Measurements from ENCODE around the gene PRPF38B.

PRPF38B gene

GRCh38 chr1:108717774-108718316 lies 25.7 kb downstream of the PRPF38B start:
- H3K27me3 Mint-ChIP-seq = peaks cover 3% of the 10 kb centered on the region
- H3K27ac Mint-ChIP-seq = no peak overlapping the region
- intact Hi-C loops (cut with micrococcal nuclease) = no loop called here
- H3K9me3 Mint-ChIP-seq = no peaks in the 10 kb centered on the region
- no peak overlapping the region for H3K4me3 Mint-ChIP-seq
- H3K36me3 Mint-ChIP-seq (ENCODE audit: low read depth) = no peaks in the 10 kb centered on the region
- H3K4me1 Mint-ChIP-seq (ENCODE audit: low read depth) = peaks cover 4% of the 10 kb centered on the region

GRCh38 chr1:108718927-108719655 lies 27.0 kb downstream of the PRPF38B start:
- H3K9me3 Mint-ChIP-seq = no peaks in the 10 kb centered on the region
- intact Hi-C loops (cut with micrococcal nuclease) = no loop called here

GRCh38 chr1:108719656-108720435 lies 27.7 kb downstream of the PRPF38B start:
- Mint-ChIP-seq H3K4me3 (no peak overlapping the region), H3K4me1 (ENCODE audit: low read depth) (peaks cover 4% of the 10 kb centered on the region), H3K27ac (no peak overlapping the region), H3K27me3 (peaks cover 3% of the 10 kb centered on the region), H3K9me3 (no peaks in the 10 kb centered on the region), H3K36me3 (ENCODE audit: low read depth) (no peaks in the 10 kb centered on the region)
- intact Hi-C loops (cut with micrococcal nuclease) = no loop called here

More at GRCh38 chr1:108718927-108719655, 27.0 kb downstream of the PRPF38B start:
- Mint-ChIP-seq H3K4me3 (no peak overlapping the region), H3K36me3 (ENCODE audit: low read depth) (no peaks in the 10 kb centered on the region), H3K27me3 (peaks cover 3% of the 10 kb centered on the region), H3K4me1 (ENCODE audit: low read depth) (peaks cover 4% of the 10 kb centered on the region), H3K27ac (no peak overlapping the region)

- Mint-ChIP-seq H3K36me3 (ENCODE audit: low read depth) (no peaks in the 10 kb centered on the region), H3K27me3 (peaks cover 3% of the 10 kb centered on the region), H3K4me1 (ENCODE audit: low read depth) (peaks cover 4% of the 10 kb centered on the region), H3K27ac (no peak overlapping the region), H3K4me3 (no peak overlapping the region), H3K9me3 (no peaks in the 10 kb centered on the region)
- intact Hi-C loops (cut with micrococcal nuclease) = no loop called here
Measured at GRCh38 chr1:108722292-108722691, 30.2 kb downstream of the PRPF38B start.

GRCh38 chr1:108725906-108726305 lies 33.8 kb downstream of the PRPF38B start:
- H3K4me3 Mint-ChIP-seq = no peak overlapping the region

GRCh38 chr1:108728327-108728923 lies 36.3 kb downstream of the PRPF38B start:
- Mint-ChIP-seq H3K36me3 (ENCODE audit: low read depth) (no peaks in the 10 kb centered on the region), H3K9me3 (no peaks in the 10 kb centered on the region), H3K4me1 (ENCODE audit: low read depth) (no peaks in the 10 kb centered on the region), H3K27ac (no peak overlapping the region), H3K27me3 (peaks cover 7% of the 10 kb centered on the region), H3K4me3 (no peak overlapping the region)
- intact Hi-C loops (cut with micrococcal nuclease) = no loop called here

More at GRCh38 chr1:108725906-108726305, 33.8 kb downstream of the PRPF38B start:
- H3K4me1 Mint-ChIP-seq (ENCODE audit: low read depth) = peaks cover 4% of the 10 kb centered on the region
- H3K27me3 Mint-ChIP-seq = peaks cover 6% of the 10 kb centered on the region
- H3K9me3 Mint-ChIP-seq = no peaks in the 10 kb centered on the region
- H3K36me3 Mint-ChIP-seq (ENCODE audit: low read depth) = no peaks in the 10 kb centered on the region
- H3K27ac Mint-ChIP-seq = no peak overlapping the region
- intact Hi-C loops (cut with micrococcal nuclease) = no loop called here

GRCh38 chr1:108729481-108729880 lies 37.4 kb downstream of the PRPF38B start:
- no peaks in the 10 kb centered on the region for H3K4me1 Mint-ChIP-seq (ENCODE audit: low read depth)
- H3K27me3 Mint-ChIP-seq = peaks cover 7% of the 10 kb centered on the region
- no peaks in the 10 kb centered on the region for H3K9me3 Mint-ChIP-seq
- intact Hi-C loops (cut with micrococcal nuclease) = no loop called here
- no peaks in the 10 kb centered on the region for H3K36me3 Mint-ChIP-seq (ENCODE audit: low read depth)
- H3K27ac Mint-ChIP-seq = no peak overlapping the region
- H3K4me3 Mint-ChIP-seq = no peak overlapping the region

- intact Hi-C loops (cut with micrococcal nuclease) = no loop called here
- Mint-ChIP-seq H3K27me3 (peaks cover 15% of the 10 kb centered on the region), H3K27ac (no peak overlapping the region), H3K9me3 (no peaks in the 10 kb centered on the region), H3K36me3 (ENCODE audit: low read depth) (no peaks in the 10 kb centered on the region), H3K4me3 (no peak overlapping the region), H3K4me1 (ENCODE audit: low read depth) (no peaks in the 10 kb centered on the region)
Measured at GRCh38 chr1:108732398-108732797, 40.3 kb downstream of the PRPF38B start.

GRCh38 chr1:108734171-108734865 lies 42.2 kb downstream of the PRPF38B start:
- no peak overlapping the region for H3K4me3 Mint-ChIP-seq
- intact Hi-C loops (cut with micrococcal nuclease) = no loop called here

GRCh38 chr1:108742253-108742652 lies 50.1 kb downstream of the PRPF38B start:
- Mint-ChIP-seq H3K36me3 (ENCODE audit: low read depth) (peaks cover 11% of the 10 kb centered on the region), H3K27me3 (peaks cover 4% of the 10 kb centered on the region), H3K4me3 (no peak overlapping the region), H3K4me1 (ENCODE audit: low read depth) (peaks cover 9% of the 10 kb centered on the region), H3K27ac (no peak overlapping the region), H3K9me3 (no peaks in the 10 kb centered on the region)
- intact Hi-C loops (cut with micrococcal nuclease) = no loop called here

More at GRCh38 chr1:108734171-108734865, 42.2 kb downstream of the PRPF38B start:
- Mint-ChIP-seq H3K9me3 (no peaks in the 10 kb centered on the region), H3K27me3 (peaks cover 16% of the 10 kb centered on the region), H3K4me1 (ENCODE audit: low read depth) (no peaks in the 10 kb centered on the region), H3K36me3 (ENCODE audit: low read depth) (no peaks in the 10 kb centered on the region), H3K27ac (no peak overlapping the region)

- Mint-ChIP-seq H3K4me1 (ENCODE audit: low read depth) (peaks cover 36% of the 10 kb centered on the region), H3K27ac (peak overlapping the region; percentile 100), H3K9me3 (no peaks in the 10 kb centered on the region), H3K36me3 (ENCODE audit: low read depth) (peaks cover 39% of the 10 kb centered on the region), H3K4me3 (no peak overlapping the region), H3K27me3 (peaks cover 2% of the 10 kb centered on the region)
- intact Hi-C loops (cut with micrococcal nuclease) = loop anchor here (2.0 kb wide), 2 partner anchors 53 to 189 kb away; partner anchors contain the start of gene PRPF38B
Measured at GRCh38 chr1:108745980-108746381, 53.9 kb downstream of the PRPF38B start.

GRCh38 chr1:108746382-108747170 lies 54.5 kb downstream of the PRPF38B start, which contains the start of gene STXBP3:
Gene STXBP3 (plus strand): TSS chr1:108746674. CDS start chr1:108746738, 64 bp downstream.
- intact Hi-C loops (cut with micrococcal nuclease) = loop anchor here (2.0 kb wide), 2 partner anchors 54 to 190 kb away; partner anchors contain the start of gene PRPF38B
- peaks cover 2% of the 10 kb centered on the region for H3K27me3 Mint-ChIP-seq
- H3K27ac Mint-ChIP-seq = peak within 1 kb of the TSS; percentile 100
- peaks cover 38% of the 10 kb centered on the region for H3K4me1 Mint-ChIP-seq (ENCODE audit: low read depth)
- peaks cover 41% of the 10 kb centered on the region for H3K36me3 Mint-ChIP-seq (ENCODE audit: low read depth)
- H3K4me3 Mint-ChIP-seq = peak within 1 kb of the TSS; percentile 91
- H3K9me3 Mint-ChIP-seq = no peaks in the 10 kb centered on the region
